Inferior parietal cortex (tissue), 1 donor: ENCODE measurements around the gene PBXIP1.

Experiments used
- DNase-seq: peaks from one replicate; pipeline ENCODE4 v3.0.0-alpha.2; 2016; ENCODE audit errors: extremely low spot score

PBXIP1 gene

DNA sequence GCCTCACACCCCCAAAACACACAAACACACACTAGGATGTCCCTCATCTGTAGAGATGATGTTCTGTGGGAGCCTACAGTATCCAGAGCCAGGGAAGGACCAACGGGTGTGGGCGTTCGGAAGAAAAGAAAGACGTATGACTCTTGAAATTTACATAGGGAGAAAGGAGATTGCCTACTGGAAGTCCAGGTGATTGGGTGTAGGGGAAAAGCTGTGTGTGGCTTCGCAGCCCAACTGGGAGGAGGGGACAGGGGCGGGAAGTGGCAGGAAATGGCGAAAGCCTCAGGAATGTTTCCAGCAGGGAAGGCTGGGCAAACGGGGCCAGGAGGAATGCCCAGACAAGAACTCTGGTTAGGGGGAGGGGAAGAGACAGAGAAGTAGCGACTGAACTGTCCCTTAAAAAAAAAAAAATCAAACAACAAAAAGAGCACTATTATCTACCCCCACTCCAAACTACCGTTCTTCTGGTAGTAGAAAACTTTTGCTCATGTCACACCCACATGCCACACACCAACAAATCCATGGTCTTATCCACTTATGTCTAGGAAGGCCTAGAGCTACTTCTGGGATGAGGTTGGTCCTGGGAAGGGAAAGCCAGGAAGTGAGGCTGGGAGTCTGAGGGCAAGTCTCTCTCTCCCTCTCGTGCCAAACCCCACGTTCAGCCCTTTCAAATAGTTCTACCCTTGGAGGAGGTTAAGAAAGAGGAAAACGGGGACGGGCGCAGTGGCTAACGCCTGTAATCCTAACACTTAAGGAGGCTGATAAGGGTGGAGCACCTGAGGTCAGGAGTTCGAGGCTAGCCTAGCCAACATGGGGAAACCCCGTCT is 16.8 kb upstream of the PBXIP1 start:
- DNase-seq = no peak

DNA sequence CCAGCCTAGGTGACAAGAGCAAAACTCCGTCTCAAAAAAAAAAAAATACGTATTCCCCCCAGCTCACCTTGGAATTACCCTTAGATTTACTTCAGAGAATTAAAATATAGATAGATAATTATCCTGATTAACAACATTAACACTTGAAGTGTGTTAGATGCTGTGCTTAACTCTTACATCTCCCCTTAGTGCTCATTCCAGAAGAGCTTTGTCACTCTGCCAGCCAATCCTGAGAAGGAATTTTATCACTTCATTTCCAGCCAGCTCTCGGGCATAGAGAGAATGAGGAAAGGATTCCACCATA is 16.3 kb upstream of the PBXIP1 start:
- DNase-seq = no peak

DNA sequence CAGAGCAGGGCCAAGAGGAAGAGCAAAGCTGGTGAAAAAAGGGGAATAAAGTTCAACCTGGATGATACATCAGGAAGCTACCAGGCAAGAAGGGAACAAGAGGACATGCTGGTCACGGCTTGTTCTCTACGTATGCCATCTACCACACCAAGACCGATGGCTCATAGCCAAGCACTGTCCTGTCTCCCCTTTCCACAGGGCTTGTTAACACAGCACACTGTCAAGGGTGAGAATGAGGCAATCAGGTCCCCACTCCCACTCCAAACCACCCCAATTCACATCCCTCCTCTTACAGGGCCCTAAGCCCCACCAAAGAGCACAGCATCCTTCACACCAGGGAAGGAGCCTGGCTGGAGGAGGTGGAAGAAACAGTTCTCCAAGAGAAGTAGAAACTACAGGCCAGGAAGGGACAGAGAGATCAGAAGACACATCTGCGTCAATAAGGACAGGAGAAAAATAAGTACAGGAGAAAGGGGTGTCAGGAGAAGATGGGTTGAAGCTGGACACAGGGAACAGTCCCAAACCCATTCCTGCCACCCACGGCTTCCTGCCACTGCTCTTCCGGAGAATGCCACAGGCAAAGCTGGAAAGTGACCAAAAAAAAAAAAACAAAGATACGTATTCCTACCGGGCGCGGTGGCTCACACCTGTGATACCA is 15.6 kb upstream of the PBXIP1 start:
- no peak for DNase-seq

DNA sequence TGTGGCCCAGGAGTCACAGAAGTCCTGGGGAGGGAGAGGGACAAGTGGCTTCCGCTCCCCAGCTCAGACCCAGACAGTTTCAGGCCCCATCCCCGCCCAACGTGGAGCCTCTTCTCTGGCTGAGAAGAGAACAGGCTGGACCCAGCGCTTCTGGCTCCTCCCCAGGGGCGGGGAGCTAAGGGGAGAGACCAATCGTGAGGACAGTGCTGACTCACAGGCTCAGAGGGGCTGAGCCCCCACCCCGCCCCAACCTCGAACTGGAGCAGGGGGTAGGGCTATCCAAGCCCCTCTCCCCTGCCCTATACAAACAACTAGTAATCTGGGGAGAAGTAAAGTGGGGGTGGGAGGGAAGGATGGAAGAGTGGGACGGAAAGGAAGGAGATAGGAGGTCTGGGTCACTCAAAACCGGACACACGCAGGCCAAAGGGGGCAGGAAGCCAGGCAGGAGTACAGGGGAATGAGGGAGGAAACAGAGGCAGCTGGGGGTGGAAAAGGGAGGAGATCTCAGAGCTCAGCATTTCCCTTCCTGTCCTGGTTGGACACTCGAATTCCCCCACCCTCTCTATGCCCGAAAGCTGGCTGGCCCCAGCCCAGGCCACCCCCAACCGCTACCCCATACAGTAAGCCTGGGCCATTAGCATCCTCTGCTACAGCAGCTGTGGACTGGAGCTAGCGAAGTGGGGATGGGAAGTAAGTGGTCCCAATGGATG is 14.9 kb upstream of the PBXIP1 start, which contains the start of gene SHC1:
Gene SHC1 (minus strand): TSS at position 117 of the 710 bp plus-strand sequence. CDS start 221 bp downstream, outside the sequence.
- DNase-seq = peak; percentile 84

DNA sequence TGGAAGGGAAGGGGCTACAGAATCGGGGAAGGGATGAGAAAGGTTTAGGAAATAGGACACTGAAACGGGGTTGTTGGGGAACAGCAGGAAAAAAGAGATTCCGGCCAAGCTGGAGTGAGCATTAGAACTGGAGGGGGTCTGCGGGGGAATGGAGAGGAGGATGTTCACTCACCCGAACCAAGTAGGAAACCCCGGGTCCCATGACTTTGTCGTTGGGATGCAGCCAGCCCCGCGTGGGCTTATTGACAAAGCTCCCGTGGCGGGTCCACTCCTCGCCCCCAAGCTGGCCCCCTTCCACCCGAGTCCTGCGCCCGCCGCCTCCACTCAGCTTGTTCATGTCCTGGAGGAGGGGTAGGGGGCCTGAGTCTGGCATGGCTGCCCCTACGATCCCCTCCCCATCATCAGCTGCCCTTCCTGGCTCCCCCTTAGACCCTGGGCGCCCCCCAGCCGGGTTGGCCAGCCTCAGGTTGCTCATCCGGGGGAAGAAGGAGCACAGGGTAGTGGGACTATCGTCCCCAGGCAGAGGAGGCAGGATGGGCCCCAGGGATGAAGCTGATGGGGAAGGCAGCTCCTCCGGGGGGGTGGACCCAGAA is 14.1 kb upstream of the PBXIP1 start:
- no peak for DNase-seq

DNA sequence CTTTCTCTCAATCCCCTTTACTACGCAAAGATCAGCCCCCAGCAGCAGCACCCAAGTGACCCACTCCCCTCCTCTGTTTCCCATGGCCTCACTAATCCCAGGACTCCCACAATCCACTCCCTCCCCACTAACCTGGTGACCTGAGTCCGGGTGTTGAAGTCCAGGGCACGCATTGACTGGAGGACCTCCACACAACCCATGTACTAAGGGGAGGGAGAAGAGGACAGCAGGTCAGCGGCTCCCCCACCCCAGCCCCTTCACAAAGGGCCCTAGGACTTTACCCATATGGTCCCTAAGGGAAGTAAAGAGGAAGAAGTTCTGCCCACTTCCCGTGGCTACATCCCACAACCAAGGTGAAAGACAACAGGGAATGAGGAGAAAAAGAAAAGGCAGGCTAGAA is 13.3 kb upstream of the PBXIP1 start:
- no peak for DNase-seq

DNA sequence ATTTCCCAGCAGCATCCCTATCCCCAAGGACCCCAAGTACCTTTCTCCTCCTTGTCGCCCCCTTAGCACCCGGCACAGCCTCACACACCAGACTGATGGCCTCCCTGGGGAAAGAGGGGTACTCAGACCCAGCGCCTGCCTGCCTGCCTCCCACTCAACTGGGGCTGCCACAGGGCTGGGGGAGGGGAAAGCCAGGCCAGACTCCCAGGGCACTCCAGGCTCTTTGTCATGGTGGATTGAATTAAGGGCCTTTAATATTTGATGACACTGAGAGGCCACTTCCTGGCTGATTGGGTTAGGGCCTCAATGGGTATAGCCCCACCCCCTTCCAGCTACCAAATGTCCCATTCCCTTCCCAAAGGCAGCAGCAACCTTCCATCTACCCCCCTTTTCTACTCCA is 12.8 kb upstream of the PBXIP1 start:
- no peak for DNase-seq

DNA sequence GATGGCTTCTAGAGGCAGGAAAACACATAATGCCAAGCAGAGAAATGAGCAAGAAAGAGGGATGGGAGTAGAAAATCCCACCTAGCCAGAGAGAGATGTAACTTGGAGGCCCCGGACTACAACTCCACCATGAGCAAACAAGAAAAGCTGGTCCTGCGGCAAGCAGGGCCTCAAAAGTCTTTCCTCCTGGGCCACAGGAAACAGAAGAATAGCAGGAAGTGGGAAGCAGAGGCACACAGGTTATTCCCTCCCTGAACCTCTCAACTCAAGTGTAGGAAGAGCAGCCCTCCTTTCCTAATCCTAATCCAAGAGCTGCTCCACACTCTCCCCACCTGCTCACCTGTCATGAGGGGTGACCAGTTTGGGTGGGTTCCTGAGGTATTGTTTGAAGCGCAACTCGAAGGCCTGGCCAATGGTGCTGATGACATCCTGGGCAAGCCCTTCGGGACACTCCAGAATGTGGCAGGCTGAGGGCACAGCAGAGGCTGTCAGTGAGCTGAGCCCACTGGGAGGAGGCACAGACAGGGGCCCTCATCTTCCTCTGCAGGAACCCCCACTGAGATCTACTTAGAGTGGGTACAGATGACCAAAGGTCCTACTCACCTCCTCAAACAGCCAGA is 11.5 kb upstream of the PBXIP1 start:
- DNase-seq = no peak

DNA sequence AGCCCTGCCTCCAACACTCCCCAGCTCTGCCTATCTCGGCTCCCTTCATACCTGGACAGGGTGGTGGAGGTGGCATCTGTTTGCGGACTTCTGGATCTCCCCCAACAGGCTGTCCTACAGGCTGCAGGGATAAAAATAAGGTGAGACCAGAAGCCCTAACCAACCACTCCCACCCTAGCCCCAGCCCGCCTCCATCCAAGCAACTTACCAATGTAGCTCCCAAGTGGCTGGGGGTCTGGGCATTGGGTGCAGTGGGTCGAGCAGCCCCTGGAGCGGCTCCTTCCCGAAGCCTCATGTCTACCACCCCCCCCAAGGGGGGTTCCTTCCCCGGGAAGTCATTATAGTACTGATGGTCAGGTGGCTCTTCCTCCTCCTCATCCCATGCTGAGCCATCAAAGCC is 10.2 kb upstream of the PBXIP1 start:
- no peak for DNase-seq

DNA sequence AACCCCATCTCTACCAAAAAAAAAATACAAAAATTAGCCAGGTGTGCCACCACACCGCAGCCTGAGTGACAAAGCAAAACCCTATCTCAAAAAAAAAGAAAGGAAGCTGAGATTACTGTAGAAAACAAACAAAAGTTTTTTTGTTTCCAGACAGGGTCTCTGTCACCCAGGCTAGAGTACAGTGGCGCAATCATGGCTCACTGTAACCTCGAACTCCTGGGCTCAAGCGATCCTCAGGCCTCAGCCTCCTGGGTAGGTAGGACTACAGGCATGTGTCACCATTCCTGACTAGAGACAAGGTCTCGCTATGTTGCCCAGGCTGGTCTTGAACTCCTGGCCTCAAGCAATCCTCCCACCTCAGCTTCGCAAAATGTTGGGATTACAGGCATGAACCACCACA is 8.5 kb upstream of the PBXIP1 start:
- no peak for DNase-seq

DNA sequence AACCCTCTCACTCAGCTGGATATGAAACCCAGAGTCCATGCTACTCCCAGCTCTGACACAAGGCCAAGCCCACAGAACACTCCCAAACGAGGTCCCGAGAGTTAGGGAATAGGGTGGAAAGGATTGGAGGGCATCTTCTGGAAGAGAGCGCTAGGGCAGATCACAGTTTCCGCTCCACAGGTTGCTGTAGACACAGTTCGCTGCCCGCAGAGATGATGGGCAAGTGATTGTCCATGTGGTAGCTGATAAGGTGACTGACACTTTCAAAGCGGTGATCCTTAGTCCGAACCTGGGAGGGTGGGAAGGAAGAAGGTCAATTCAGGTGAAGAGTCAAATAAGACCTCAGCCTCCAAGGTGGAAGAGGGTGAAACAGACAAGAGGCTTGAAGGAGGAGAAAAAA is 7.7 kb upstream of the PBXIP1 start:
- DNase-seq = no peak

DNA sequence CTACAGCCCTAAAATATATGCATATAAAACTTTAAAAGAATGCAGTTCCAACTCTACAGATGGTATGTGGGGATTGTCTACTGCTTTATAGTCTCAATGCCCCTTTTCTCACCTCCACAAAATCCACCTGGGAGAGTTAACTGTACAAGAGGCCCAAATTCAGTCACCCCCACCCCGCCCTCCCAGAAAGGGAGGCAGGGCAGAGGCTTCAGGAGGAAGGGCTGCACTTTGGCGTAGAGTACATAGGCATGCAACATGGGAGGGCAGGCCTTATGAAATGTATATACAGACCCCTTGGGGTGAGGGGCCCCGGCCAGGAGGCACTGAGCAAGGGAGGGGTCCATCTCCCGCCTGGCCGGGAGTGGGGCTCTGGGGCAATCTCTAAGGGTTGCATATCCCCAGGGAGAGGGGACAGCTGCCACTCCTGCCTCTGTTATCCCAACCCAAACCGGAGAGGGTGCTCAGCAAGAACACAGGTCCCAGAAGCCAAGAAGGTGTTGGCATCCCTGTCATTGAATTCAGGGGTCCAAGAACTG is 7.0 kb upstream of the PBXIP1 start:
- DNase-seq = no peak

DNA sequence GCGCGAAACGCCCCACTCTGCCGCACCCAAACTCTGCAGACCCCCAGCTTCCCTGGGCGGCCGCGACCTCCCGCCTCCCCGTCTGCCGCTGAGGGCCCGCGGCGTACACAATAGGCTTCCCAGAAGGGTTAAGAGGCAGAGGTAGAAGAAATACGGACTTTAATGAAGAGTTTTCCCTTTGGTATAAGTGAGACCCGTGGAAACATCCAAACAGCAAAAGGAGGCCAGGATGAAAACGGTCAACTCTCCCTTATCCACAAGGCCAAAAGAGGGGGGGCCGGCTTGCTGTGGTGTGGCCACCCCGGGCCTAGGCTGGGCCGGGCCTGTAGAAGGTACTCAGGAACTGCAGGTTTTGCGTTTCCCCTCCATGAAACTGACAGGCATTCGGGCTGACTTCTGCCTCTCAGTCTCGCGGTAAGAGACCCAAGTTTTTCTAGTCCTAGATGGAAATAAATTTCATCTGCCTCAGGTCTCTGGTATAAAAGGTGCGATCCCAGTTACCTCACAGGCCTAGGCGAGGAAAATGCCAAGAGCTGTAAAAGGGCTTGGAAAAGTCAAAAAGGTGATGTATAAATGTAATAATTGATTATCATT is 6.4 kb upstream of the PBXIP1 start:
- no peak for DNase-seq

DNA sequence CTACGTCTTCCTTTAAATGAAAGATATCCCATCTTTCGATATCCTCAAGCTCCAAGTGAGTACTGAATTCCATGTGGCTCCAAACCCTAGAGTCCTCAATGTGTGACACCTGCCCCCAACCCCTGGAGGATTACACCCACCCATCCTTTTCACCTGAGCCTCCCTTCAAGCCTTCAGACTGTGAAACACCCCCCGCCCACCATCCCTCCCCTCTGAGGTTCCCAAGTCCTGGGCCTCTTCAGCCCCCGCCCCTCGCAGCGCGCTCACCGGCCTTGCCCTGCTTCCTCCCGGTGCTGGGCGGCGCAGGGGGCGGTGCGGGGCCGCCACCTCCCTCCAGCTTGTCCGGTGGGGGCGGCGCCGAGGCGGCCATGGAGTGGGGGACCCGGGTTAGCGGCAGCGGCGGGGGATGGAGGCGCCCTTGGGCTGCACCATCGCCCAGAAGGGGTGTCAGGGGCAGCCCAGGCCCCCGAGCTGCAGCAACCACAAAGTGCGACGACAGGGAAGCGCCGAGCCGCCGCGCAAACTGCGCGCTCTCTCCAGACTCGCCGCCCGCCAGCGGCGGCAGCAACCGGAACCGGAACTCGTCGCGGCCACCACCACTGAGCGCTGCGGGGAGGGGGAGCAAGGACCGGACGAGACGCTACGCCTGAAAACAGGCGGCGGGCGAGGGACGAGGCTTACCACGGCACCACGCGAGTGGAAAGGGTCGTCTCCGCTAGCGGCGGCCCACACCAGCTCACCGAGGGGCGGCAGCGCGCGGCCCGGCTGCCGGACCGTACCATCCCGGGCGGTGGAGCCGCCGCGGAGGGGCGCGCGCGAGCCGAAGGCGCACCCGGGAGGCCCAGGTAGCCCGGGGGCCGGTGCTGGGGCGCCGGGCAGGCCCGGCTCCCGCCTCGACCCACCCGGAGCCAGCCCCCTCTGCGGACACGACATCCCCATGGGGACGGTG is 5.6 kb upstream of the PBXIP1 start, which contains the start of gene PYGO2:
Gene PYGO2 (minus strand): TSS at position 576 of the 949 bp plus-strand sequence. CDS start 206 bp downstream, at position 370.
- peak; percentile 77 for DNase-seq

DNA sequence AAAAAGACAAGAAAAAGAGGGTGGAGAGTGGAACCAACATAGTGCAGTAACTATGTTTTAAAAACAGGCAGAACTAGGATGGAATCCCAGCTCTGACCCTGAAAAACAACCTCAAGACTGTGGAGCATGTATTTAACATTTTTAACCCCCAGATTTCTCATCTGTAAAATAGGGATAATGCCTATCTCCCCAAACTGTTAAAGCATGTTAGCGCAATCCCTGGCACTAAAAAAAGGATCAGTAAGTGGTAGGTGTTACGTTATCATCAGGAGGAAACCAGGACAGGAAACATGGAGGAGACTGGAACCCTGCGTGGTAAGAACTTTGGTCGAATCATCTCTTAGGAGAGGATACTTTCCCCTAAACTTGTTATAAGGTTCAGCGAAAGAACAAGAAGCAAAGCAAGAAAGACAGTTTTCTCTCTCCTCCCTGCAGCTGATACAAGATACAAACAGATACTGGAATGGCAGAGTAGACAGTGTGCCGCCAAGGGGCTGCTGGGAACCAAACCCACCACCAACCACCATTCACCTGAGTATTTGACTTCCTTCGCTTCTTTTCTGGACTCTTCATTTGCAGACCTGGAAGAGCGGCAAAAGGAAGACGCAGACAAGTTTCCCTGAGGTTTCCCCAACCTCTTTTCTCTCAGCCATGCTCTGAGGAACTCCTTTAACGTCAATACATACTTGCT is 4.7 kb upstream of the PBXIP1 start:
- no peak for DNase-seq

DNA sequence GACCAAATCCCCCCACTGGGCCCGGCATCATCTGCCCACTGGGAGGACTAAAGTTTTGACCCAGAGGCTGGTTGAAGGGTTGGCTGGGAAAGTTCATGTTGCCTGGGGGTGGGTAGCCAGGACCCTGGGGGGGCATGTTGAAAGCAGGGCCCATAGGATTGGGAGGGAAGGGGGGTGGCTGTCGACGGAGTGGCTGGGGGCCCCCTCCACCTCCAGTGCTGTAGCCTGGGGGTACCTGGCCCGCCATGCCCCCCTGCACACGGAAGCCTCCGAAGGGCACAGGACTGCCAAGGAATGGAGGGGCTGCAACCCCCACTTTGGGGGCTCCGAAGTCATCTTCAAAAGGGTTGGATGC is 3.5 kb upstream of the PBXIP1 start:
- no peak for DNase-seq

DNA sequence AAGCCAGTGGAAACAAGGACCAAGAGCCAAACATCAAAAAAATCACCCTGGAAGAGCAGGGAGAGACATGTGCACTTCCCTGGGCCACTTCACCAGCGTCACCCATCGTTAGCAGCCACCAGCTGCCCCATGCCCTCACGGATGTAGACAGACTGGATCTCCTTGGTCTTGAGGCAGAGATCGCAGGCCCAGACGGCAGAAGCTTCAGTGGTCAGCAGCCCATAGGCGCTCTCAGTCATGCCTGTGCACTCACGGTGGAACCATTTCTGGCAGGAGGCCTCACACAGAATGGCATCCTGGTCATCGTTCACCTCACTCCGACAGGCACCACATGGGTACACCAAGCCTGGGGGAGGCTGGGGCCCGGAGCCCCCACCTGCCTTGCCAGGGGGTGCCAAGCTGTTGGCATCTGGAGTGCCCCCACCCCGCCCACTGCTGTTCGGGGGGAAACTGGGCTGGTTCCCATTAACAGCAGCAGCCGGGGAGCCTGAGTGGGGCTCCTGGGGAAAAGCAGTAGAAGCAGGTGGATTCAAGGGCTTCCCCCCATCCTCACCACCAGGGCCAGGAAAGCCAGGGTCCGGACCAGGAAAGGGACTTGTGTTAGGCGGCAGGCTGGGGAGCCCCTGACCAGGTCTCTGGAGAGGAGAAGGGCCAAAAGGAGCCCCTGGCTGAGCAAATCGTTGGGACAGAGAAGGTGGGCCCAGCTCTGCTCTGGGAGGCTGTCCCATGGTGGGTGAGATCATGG is 3.0 kb upstream of the PBXIP1 start:
- DNase-seq = no peak

DNA sequence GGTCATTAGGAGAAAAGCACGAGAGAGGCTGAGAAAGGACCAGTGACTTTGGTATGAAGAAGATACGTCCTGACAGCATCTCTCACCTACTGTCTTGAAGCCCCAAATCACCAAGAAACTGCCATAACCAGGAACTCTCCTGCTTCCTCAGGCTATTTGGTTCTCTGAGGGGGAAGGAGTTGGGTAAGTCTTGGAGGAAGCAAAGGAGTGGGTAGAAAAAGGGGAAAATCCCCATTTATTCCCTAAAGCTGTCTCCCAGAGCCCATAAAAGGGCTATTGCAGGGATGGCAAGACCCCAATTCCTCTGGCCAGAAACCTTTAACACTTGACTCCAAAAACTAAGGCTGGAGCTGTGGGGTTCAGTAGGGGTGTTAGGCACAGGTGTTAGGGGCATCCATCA is 2.1 kb upstream of the PBXIP1 start:
- DNase-seq = no peak
